ENCODE results near the gene EPN1. TPM values are rescaled to one million over a fixed set of nuclear protein-coding genes. Genes with fewer than 3 reads are reported as not detected.

Gene EPN1
- total RNA-seq, 4 donors from 2014 or later, result 121 to 242 (median 185) TPM

DNA sequence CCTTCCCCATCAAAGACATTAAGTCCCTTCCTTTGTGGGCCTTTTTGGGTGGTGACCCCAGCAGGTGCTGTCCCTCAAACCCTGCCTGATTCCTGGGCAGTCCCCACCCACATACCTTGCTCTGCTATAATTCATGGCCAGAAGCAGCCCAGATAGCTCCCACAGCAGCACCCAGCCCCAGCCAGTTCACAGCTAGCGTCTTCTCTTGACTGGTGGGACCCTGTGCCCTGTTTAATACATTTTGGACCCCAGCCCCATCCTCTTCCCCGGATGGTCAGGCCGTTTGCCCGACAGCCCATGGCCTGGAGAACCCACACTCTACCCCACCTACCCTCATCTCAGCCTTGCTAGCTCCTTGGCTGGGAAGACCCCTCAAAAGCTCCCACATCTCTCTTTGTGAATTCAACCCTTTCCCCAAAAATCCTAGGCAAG, 24.9 kb upstream of the EPN1 start:
- in situ Hi-C loops (cut with MboI; ENCODE audit: low pct_ligation_motif_present in 1 of 4, low pct_unique_long_range_greater_than_20kb in 1 of 4, low sequenced_read_pairs in 3 of 4), result no loop called here
- Histone ChIP-seq H3K9me3 (no peaks in the 10 kb centered on the region), H3K4me1 (peaks cover 13 to 32% (median 25%) of the 10 kb centered on the region in 4 donors), H3K4me3 (no peak overlapping the region), H3K36me3 (no peaks in the 10 kb centered on the region), H3K27me3 (no peaks in the 10 kb centered on the region), H3K27ac (no peak overlapping the region)
- TF ChIP-seq, protein P1, sequence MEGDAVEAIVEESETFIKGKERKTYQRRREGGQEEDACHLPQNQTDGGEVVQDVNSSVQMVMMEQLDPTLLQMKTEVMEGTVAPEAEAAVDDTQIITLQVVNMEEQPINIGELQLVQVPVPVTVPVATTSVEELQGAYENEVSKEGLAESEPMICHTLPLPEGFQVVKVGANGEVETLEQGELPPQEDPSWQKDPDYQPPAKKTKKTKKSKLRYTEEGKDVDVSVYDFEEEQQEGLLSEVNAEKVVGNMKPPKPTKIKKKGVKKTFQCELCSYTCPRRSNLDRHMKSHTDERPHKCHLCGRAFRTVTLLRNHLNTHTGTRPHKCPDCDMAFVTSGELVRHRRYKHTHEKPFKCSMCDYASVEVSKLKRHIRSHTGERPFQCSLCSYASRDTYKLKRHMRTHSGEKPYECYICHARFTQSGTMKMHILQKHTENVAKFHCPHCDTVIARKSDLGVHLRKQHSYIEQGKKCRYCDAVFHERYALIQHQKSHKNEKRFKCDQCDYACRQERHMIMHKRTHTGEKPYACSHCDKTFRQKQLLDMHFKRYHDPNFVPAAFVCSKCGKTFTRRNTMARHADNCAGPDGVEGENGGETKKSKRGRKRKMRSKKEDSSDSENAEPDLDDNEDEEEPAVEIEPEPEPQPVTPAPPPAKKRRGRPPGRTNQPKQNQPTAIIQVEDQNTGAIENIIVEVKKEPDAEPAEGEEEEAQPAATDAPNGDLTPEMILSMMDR (IDR thresholded peaks at IDR 0.05), result no peak
- TF ChIP-seq POLR2A (IDR thresholded peaks at IDR 0.05) (no peak), POLR2AphosphoS5 (IDR thresholded peaks at IDR 0.05) (no peak), EP300 (IDR thresholded peaks at IDR 0.05; ENCODE audit: low read depth) (no peak)
- intact Hi-C loops (cut with DNase I; ENCODE audit: low total_unique reads), result loop anchor here (10.0 kb wide), 1 partner anchor 265 kb away; the partner anchor contains the start of genes RPL28 and TMEM238
- no peak for DNase-seq
- 85 to 93% methylated on average over 4 of the region's 4 CpGs for WGBS, 2 donors (ENCODE audit: low coverage in 1 of 2)

DNA sequence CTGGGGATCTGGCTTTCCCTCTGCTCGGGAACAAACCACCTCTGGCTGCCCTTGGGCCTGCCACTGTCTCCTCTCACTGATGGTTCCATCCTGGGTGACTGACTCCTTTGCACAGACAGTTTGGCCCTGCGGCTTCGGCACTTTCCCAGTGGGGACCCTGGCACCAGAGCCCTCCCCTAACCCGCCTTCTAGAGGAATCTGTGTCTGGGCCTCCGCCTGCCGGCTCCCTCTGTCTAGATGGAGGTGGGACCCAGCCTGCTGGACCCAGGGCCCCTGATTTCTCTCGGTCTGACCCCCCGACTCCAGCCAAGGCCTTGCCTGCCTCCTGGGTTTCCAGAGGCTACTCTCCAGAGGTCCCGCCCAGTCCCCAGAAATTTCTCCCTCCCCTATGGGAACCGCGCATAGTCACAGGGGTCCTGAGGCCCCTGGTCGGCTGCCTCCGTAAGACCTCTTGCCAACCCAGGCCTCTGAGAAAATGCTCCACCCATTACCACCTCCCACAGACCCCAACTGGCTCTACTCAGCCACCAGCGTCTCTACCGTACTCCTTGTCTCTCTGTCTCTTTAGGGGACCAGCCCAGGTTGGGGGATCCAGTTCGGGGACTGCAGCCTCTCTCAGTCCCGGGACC, 24.3 kb upstream of the EPN1 start:
- no peak overlapping the region for H3K27ac ChIP-seq
- DNase-seq, result no peak
- TF ChIP-seq POLR2A (IDR thresholded peaks at IDR 0.05), result no peak
- no peak for TF ChIP-seq EP300 (IDR thresholded peaks at IDR 0.05; ENCODE audit: low read depth)
- H3K4me3 ChIP-seq, result no peak overlapping the region
- H3K27me3 ChIP-seq, result no peaks in the 10 kb centered on the region
- no peaks in the 10 kb centered on the region for H3K36me3 ChIP-seq
- WGBS, 2 donors (ENCODE audit: low coverage in 1 of 2), result 88 to 97% methylated on average over 3 to 17 of the region's 17 CpGs
- peaks cover 13 to 33% (median 27%) of the 10 kb centered on the region in 4 donors for H3K4me1 ChIP-seq
- in situ Hi-C loops (cut with MboI; ENCODE audit: low pct_ligation_motif_present in 1 of 4, low pct_unique_long_range_greater_than_20kb in 1 of 4, low sequenced_read_pairs in 3 of 4), result no loop called here
- intact Hi-C loops (cut with DNase I; ENCODE audit: low total_unique reads), result loop anchor here (10.0 kb wide), 1 partner anchor 266 kb away; the partner anchor contains the start of genes RPL28 and TMEM238
- no peaks in the 10 kb centered on the region for H3K9me3 ChIP-seq

DNA sequence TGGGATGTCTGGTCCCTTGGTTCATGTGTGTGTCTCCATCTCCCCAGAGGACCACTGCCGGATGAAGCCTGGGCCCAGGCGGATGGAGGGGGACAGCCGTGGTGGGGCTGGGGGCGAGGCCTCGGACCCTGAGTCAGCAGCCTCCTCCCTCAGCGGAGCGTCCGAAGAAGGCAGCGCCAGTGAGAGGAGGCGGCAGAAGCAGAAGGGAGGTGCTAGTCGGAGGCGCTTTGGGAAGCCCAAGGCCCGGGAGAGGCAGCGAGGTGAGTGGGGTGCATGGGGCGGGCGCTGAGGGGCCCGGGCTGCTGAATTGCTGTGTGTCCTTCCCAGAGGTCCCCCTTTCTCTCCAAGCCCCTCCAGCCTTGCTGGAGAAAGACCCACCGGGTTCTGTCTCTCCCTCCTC, 23.8 kb upstream of the EPN1 start:
- TF ChIP-seq, protein P1 (IDR thresholded peaks at IDR 0.05), result no peak
- TF ChIP-seq EP300 (IDR thresholded peaks at IDR 0.05; ENCODE audit: low read depth) (no peak), POLR2A (IDR thresholded peaks at IDR 0.05) (no peak), POLR2AphosphoS5 (IDR thresholded peaks at IDR 0.05) (no peak)
- in situ Hi-C loops (cut with MboI; ENCODE audit: low pct_ligation_motif_present in 1 of 4, low pct_unique_long_range_greater_than_20kb in 1 of 4, low sequenced_read_pairs in 3 of 4), result no loop called here
- H3K4me3 ChIP-seq, result no peak overlapping the region

DNA sequence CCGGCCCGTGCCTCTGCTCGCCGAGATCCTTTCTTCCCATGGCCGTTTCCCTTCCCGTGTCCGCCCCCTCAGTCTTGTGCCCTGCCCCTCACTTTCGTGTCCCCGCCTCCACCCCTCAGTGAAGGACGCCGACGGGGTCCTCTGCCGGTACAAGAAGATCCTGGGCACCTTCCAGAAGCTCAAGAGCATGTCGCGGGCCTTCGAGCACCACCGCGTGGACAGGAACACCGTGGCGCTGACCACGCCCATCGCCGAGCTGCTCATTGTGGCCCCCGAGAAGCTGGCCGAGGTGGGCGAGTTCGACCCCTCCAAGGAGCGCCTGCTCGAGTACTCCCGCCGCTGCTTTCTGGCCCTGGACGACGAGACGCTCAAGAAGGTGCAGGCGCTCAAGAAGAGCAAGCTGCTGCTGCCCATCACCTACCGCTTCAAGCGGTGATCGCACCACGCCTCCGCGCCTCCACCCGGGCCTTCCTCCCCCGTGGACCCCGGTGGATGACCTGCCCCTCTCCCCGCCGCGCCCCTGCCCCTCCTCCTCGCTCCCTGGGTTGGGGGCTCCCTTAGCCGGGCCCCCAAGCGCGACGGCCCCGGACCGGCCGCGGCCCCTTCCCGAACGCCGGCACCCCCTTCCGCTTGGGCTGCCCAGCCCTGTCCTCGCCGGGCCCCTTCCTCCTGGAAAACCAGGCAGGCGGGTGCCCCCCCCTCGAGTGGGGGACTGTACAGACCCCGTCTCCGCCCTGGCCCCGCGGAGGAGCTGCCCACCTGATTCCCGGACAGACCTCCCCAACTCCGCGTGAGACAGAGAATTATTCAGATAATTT, 22.5 kb upstream of the EPN1 start:
- no peak for DNase-seq
- H3K27ac ChIP-seq, result peak overlapping the region; percentile 93 to 100 (median 99)

More for the DNA sequence above, 23.8 kb upstream of the EPN1 start:
- no peak for DNase-seq
- Histone ChIP-seq H3K36me3 (no peaks in the 10 kb centered on the region), H3K9me3 (no peaks in the 10 kb centered on the region), H3K27me3 (no peaks in the 10 kb centered on the region), H3K4me1 (peaks cover 18 to 39% (median 32%) of the 10 kb centered on the region in 4 donors), H3K27ac (no peak overlapping the region)
- 92% methylated on average over 18 of the region's 18 CpGs; no CpG with 5 or more reads in 1 of the 2 donors for WGBS, 2 donors (ENCODE audit: low coverage in 1 of 2)
- intact Hi-C loops (cut with DNase I; ENCODE audit: low total_unique reads), result loop anchor here (10.0 kb wide), 1 partner anchor 266 kb away; the partner anchor contains the start of genes RPL28 and TMEM238

More for the DNA sequence above, 22.5 kb upstream of the EPN1 start:
- in situ Hi-C loops (cut with MboI; ENCODE audit: low pct_ligation_motif_present in 1 of 4, low pct_unique_long_range_greater_than_20kb in 1 of 4, low sequenced_read_pairs in 3 of 4), result no loop called here
- Histone ChIP-seq H3K9me3 (no peaks in the 10 kb centered on the region), H3K36me3 (no peaks in the 10 kb centered on the region), H3K4me3 (no peak overlapping the region), H3K4me1 (peaks cover 24 to 45% (median 37%) of the 10 kb centered on the region in 4 donors), H3K27me3 (no peaks in the 10 kb centered on the region)
- intact Hi-C loops (cut with DNase I; ENCODE audit: low total_unique reads), result loop anchor here (2.0 to 10.0 kb wide), 2 partner anchors 20 to 268 kb away; partner anchors contain the start of genes RPL28 and TMEM238
- WGBS, 2 donors (ENCODE audit: low coverage in 1 of 2), result 77 to 85% methylated on average over 21 to 71 of the region's 71 CpGs
- TF ChIP-seq, protein P1 (IDR thresholded peaks at IDR 0.05), result no peak
- TF ChIP-seq POLR2AphosphoS5 (IDR thresholded peaks at IDR 0.05) (no peak), EP300 (IDR thresholded peaks at IDR 0.05; ENCODE audit: low read depth) (no peak), POLR2A (IDR thresholded peaks at IDR 0.05) (no peak)

Data from transverse colon (tissue), 4 donors.